ENCODE data around the gene TBL1X.

- TF ChIP-seq POLR2A (IDR thresholded peaks at IDR 0.05) (no peak), CTCF (IDR thresholded peaks at IDR 0.05) (no peak)
Measured at GRCh38 chrX:9656277-9656676, 191.4 kb downstream of the TBL1X start.
